ENCODE measurements around the gene TEAD1. TPM values are rescaled to one million over a fixed set of nuclear protein-coding genes. Genes with fewer than 3 reads are reported as not detected.

The TEAD1 gene
- total and polyA plus RNA-seq, 2 donors: 80.7 to 136 TPM

DNA sequence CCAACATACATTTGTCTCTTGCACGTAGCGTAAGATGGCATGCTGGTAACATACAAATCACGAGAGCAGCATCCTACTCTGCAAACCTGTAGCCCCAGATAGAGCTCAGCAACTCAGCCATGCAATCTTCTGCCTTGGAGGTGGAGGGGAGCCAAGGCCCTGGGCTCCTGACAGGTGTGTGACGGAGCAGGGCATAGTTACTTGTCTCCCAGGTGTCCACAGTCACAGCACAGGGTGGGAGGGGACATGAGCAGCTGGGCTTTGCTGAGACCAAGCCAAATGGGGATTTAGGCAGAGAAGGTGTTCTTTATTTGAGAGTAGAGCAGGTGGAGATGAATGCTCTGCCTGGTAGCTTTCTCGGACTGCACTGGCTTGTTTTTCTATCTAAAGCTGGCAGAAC, 111.7 kb downstream of the TEAD1 start:
- no peaks in the 10 kb centered on the region for H3K4me1 ChIP-seq (ENCODE audit: insufficient read depth)
- WGBS: 95% methylated on average over 5 of the region's 5 CpGs

DNA sequence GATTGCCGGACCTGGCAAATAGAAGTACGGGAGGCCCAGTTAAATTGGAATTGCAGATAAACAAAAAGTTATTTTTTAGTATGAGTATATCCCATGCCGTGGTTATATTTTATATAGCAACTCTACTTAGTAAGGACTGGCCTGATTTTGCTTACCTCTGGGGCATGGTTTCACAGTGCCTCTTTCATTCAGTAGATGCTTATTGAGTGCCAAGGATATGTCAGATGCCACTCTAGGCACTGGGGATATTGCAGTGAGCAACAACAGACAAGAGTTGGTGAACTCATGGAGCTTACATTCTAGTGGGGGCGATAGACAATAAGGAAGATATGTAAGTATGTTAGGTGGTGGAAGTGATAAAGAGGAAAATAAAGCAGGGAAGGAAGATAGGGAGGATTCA, 112.2 kb downstream of the TEAD1 start:
- 90% methylated on average over 4 of the region's 4 CpGs for WGBS
- H3K27ac ChIP-seq (ENCODE audit: low read depth): no peak overlapping the region
- DNase-seq (ENCODE audit: extremely low spot score): no peak
- H3K4me3 ChIP-seq (ENCODE audit: low read depth, low read length): no peak overlapping the region
- H3K36me3 ChIP-seq (ENCODE audit: insufficient read depth): no peaks in the 10 kb centered on the region
- H3K4me1 ChIP-seq (ENCODE audit: insufficient read depth): no peaks in the 10 kb centered on the region

More for the DNA sequence above, 111.7 kb downstream of the TEAD1 start:
- Histone ChIP-seq H3K27ac (ENCODE audit: low read depth) (no peak overlapping the region), H3K4me3 (ENCODE audit: low read depth, low read length) (no peak overlapping the region), H3K36me3 (ENCODE audit: insufficient read depth) (no peaks in the 10 kb centered on the region)
- no peak for DNase-seq (ENCODE audit: extremely low spot score)

DNA sequence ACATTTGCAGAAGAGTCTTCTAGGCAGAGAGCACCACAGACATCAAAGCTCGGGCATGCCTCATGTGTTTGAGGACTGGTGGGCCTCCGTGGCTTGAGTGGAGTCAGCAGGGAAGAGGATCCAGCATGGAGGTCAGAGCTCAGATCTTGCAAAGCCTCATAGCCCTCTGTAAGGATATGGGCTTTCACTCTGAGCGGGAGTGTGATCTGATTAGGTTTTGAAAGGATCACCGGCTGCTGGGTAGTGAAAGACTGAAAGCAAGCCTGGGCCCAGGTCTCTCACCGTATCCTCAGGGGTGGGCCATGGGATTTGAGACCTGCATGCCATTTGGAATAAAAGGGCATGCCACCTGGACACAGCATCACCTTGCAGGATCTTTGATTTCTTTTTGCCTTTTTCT, 112.7 kb downstream of the TEAD1 start:
- 93% methylated on average over 5 of the region's 5 CpGs for WGBS
- H3K4me1 ChIP-seq (ENCODE audit: insufficient read depth): no peaks in the 10 kb centered on the region
- no peak for DNase-seq (ENCODE audit: extremely low spot score)
- no peaks in the 10 kb centered on the region for H3K36me3 ChIP-seq (ENCODE audit: insufficient read depth)
- no peak overlapping the region for H3K4me3 ChIP-seq (ENCODE audit: low read depth, low read length)
- no peak overlapping the region for H3K27ac ChIP-seq (ENCODE audit: low read depth)

DNA sequence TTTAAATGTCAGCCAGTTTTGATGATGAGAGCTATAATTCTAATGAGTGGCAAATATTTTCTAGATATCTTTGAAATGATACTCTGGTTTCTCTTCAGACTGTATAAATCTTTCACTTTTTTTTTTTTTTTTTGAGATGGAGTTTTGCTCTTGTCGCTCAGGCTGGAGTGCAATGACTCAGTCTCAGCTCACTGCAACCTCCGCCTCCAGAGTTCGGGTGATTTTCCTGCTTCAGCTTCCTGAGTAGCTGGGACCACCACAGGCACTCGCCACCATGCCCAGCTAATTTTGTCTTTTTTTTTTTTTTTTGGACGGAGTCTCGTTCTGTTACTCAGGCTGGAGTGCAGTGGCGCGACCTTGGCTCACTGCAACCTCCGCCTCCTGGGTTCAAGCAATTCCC, 113.6 kb downstream of the TEAD1 start:
- WGBS: 76% methylated on average over 9 of the region's 9 CpGs
- DNase-seq (ENCODE audit: extremely low spot score): no peak
- H3K4me1 ChIP-seq (ENCODE audit: insufficient read depth): no peaks in the 10 kb centered on the region
- H3K4me3 ChIP-seq (ENCODE audit: low read depth, low read length): no peak overlapping the region
- H3K27ac ChIP-seq (ENCODE audit: low read depth): no peak overlapping the region
- no peaks in the 10 kb centered on the region for H3K36me3 ChIP-seq (ENCODE audit: insufficient read depth)

DNA sequence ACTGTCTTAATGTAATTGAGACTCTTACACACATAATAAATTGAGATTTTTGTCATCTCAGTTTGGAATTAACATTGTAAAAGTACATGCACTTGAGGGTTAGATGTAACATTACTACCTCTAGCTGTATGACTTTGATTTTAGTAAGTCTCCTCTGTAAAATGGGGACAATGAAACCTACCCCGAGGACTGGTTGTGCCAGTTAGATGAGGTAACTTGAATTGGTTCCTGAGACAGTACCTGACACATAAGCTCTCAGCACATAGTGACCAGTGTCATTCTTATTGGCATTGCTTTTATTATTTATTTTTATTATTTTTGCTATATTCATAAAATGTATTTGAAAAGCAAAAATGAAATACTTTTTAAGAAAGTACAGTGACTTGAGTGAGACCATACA, 114.8 kb downstream of the TEAD1 start:
- no peaks in the 10 kb centered on the region for H3K36me3 ChIP-seq (ENCODE audit: insufficient read depth)
- no peak overlapping the region for H3K4me3 ChIP-seq (ENCODE audit: low read depth, low read length)
- DNase-seq (ENCODE audit: extremely low spot score): no peak
- WGBS: 74% methylated on average over 1 of the region's 1 CpG
- H3K4me1 ChIP-seq (ENCODE audit: insufficient read depth): no peaks in the 10 kb centered on the region
- H3K27ac ChIP-seq (ENCODE audit: low read depth): no peak overlapping the region

DNA sequence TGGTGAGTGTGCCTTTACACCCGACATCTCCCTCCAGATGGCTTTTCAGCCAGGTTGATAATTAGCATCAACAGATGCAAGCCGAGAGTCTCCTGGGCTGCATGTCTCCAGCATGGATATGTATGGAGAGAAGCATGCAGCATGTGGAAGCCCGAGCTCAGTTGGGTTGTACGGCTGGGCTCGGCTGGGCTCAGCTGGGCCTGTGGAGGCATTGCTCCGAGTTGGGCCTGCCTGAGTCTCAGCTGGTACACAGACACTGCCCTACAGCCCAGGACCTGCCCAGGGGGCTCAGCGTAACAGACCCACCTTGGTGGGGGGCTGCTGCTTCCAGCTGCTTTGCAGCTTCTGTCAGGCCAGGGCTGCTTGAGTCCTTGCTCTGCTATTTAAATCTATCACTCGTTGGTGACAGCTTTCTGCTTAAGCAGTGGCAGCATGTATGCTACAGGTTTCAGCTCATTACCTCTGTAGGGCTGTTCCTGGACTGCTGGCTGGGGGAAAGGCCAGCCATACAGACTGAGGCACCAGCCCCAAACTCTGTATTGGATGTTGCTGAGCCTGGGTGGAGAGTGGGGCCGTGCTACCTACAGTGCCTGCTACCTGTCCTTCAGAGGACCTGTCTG, 115.5 kb downstream of the TEAD1 start:
- WGBS: 52% methylated on average over 9 of the region's 9 CpGs
- no peak overlapping the region for H3K27ac ChIP-seq (ENCODE audit: low read depth)

DNA sequence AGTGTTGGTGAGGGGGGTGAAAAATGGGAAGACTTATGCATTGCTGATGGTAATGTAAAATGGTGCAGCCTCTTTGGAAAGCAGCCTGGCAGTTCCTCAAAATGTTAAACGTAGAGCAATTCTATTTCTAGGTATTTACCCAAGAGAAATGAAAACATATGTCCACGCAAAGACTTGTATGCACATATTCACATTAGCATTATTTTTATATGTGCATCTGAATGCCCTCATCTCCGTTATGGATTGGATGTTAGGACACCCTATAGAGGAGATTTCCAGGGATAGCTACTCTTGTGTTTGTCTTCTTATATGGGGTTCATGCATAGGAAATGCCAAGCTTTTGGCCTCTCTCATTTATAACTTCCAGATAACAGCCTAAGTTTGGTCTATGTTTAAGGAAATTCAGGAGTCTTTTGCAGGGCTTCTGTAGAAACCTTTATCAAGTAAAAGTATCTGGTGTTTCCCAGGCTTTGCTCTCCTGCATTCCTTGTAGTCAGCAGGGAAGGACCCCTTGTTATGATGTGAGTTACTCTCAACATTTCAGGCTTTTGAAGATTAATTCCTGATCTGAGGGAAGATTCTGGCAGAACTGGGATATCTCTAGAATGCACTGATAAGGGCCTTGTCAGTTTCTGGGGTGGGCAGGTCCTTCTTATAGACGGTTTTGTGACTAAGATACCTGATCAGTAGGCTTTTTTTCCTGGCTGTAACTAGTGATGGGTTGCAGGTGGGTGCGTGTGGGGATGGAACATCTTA, 116.8 kb downstream of the TEAD1 start:
- H3K4me1 ChIP-seq (ENCODE audit: insufficient read depth): no peaks in the 10 kb centered on the region
- H3K27ac ChIP-seq (ENCODE audit: low read depth): no peak overlapping the region
- DNase-seq (ENCODE audit: extremely low spot score): no peak
- H3K36me3 ChIP-seq (ENCODE audit: insufficient read depth): no peaks in the 10 kb centered on the region
- 58% methylated on average over 5 of the region's 5 CpGs for WGBS
- H3K4me3 ChIP-seq (ENCODE audit: low read depth, low read length): no peak overlapping the region

More for the DNA sequence above, 115.5 kb downstream of the TEAD1 start:
- no peak for DNase-seq (ENCODE audit: extremely low spot score)
- no peak overlapping the region for H3K4me3 ChIP-seq (ENCODE audit: low read depth, low read length)
- H3K4me1 ChIP-seq (ENCODE audit: insufficient read depth): no peaks in the 10 kb centered on the region
- H3K36me3 ChIP-seq (ENCODE audit: insufficient read depth): no peaks in the 10 kb centered on the region

DNA sequence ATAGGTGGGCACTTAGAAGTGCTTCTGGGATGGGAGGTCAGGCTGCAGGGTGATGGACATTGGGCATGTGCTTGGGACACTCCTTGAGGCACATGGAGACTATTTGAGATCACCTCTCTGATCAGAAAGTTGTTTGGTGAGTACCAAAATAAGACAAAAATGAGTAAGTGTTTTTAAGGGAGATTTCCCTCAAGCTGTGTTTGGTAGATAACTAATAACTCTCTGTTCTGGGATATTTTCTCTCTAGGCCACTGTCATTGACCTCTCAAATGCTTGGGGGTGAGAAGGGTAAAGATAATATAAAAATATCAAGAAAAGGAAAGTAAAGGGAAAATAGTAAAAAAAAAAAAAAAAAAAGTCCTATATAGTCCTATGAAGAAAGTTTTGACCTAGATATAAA, 117.8 kb downstream of the TEAD1 start:
- H3K36me3 ChIP-seq (ENCODE audit: insufficient read depth): no peaks in the 10 kb centered on the region
- no peaks in the 10 kb centered on the region for H3K4me1 ChIP-seq (ENCODE audit: insufficient read depth)
- no peak for DNase-seq (ENCODE audit: extremely low spot score)
- H3K27ac ChIP-seq (ENCODE audit: low read depth): no peak overlapping the region
- H3K4me3 ChIP-seq (ENCODE audit: low read depth, low read length): no peak overlapping the region

DNA sequence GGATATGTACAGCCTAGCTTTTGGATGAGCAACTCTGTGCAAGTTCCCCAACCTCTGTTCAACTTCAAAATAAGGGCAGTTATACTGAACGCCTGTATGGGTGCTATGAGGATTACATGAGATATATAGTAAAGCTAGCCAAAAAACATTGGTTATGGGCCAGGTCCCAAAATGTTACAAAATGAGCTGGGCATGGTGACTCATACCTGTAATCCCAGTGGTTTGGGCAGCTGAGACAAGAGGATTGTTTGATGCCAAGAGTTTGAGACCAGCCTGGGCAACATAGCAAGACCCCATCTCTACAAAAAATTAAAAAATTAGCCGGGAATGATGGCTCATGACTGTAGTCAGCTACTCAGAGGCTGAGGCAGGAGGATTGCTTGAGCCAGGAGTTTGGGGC, 118.4 kb downstream of the TEAD1 start:
- DNase-seq (ENCODE audit: extremely low spot score): no peak
- Histone ChIP-seq H3K4me1 (ENCODE audit: insufficient read depth) (no peaks in the 10 kb centered on the region), H3K4me3 (ENCODE audit: low read depth, low read length) (no peak overlapping the region), H3K36me3 (ENCODE audit: insufficient read depth) (no peaks in the 10 kb centered on the region), H3K27ac (ENCODE audit: low read depth) (no peak overlapping the region)
- WGBS: 49% methylated on average over 2 of the region's 2 CpGs

DNA sequence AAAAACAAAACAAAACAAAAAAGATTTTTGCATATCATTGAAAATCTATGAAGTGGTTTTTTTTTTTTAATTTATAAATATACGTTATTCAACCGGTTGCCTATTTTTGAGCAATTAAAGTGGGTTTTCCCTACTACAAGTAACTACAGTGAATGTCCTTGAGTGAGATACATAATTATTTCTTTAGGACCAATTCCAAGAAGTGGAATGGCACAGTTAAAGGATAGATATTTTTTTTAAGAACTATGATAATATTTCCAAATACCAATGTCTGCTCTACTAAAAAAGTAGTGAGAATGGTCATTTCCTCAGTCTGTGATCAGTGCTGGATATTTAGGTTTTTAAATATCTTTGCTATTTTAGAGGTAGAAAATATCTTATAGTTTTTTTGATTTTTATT, 118.8 kb downstream of the TEAD1 start:
- no peak for DNase-seq (ENCODE audit: extremely low spot score)
- Histone ChIP-seq H3K4me3 (ENCODE audit: low read depth, low read length) (no peak overlapping the region), H3K27ac (ENCODE audit: low read depth) (no peak overlapping the region), H3K4me1 (ENCODE audit: insufficient read depth) (no peaks in the 10 kb centered on the region), H3K36me3 (ENCODE audit: insufficient read depth) (no peaks in the 10 kb centered on the region)
- WGBS: 94% methylated on average over 2 of the region's 2 CpGs

DNA sequence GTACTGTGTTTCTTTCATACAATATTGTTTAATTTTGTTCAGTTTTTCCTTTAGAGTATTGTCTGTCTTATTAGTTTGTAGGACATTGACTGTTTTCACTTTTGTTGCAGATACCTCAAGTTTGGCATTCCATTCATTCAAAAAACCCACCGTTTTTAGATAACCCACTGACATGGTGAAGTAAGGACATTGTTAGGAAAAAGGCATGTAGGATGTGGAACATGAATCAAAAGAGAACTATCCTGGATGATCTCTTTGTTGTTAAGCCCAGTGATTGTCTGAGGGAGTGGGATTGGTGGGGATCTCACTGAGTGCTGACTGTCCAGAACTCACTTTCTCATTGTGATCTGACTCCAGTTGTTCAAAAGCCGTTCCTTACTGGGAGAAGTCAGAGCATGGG, 119.3 kb downstream of the TEAD1 start:
- WGBS: 65% methylated on average over 2 of the region's 2 CpGs
- no peak for DNase-seq (ENCODE audit: extremely low spot score)
- Histone ChIP-seq H3K4me3 (ENCODE audit: low read depth, low read length) (no peak overlapping the region), H3K27ac (ENCODE audit: low read depth) (no peak overlapping the region), H3K4me1 (ENCODE audit: insufficient read depth) (no peaks in the 10 kb centered on the region), H3K36me3 (ENCODE audit: insufficient read depth) (no peaks in the 10 kb centered on the region)

DNA sequence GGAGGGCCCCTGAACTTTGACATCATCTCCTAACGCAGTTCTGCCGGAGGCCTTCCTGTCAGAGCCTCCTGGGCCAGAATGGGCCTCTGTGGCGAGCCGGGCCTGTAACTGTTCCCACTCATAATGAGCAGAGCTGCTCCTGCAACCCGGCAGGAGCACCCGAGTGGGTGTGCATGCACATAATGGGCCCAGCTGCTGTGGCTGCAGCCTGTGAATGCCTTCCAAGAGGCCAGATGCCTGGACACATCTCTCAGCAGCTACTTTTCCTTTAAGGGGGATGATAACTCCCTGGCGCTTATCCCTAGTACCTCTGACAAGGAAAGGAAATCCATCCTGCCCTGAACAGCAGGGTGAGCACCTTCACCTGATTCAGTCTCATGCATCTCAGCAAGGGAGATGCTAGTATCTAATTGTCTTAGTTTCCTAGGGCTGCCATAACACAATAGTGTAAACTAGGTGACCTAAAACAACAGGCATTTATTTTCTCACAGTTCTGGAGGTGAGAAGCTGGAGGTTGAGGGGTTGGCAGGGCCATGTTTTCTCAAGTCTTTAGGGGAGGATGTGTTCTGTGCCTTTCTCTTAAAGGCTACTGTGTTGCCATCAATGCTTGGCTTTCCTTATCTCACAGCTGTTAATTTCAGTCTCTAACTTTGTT, 120.5 kb downstream of the TEAD1 start:
- H3K36me3 ChIP-seq (ENCODE audit: insufficient read depth): no peaks in the 10 kb centered on the region
- H3K27ac ChIP-seq (ENCODE audit: low read depth): no peak overlapping the region
- H3K4me1 ChIP-seq (ENCODE audit: insufficient read depth): no peaks in the 10 kb centered on the region
- H3K4me3 ChIP-seq (ENCODE audit: low read depth, low read length): no peak overlapping the region
- 43% methylated on average over 7 of the region's 7 CpGs for WGBS
- DNase-seq (ENCODE audit: extremely low spot score): no peak

DNA sequence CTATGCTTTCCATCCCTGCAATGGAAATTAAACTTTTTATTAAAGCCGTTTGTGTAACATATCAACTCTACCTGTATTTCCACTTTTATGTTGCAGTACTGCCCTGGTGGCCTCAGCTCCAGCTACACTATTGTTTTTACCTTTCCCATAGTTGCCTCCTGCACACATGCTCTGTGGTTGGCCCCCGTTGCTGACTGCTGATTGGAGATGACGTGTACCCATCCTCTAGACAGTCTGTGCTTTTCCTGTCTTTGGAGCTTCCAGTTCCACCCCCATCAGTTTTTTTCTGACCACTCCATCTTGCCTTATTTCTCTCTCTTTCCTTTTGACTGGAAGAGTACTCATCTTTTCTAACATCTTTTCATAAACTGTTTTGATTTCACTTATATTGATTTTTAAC, 123.8 kb downstream of the TEAD1 start:
- Histone ChIP-seq H3K36me3 (ENCODE audit: insufficient read depth) (no peaks in the 10 kb centered on the region), H3K4me3 (ENCODE audit: low read depth, low read length) (no peak overlapping the region), H3K27ac (ENCODE audit: low read depth) (no peak overlapping the region), H3K4me1 (ENCODE audit: insufficient read depth) (no peaks in the 10 kb centered on the region)
- DNase-seq (ENCODE audit: extremely low spot score): no peak
- 87% methylated on average over 3 of the region's 3 CpGs for WGBS

DNA sequence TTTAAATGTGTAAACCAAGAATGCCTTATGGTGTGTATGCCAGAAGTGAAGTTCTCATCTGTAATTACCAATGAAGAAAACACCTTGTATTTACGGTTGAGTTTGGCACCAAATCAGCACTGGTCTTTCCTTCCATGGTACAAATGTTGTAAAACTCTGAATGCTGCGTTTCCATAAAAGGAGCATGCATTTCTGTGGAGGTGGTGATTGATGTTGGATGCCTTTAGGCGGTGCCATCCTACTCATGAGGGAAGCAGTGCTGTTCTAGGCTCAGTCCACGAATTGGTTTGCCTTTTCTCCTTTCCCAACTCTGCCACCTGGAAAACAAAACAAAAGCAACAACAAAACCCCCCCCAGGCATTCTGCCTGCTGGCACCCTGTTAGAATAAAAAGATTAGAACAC, 124.4 kb downstream of the TEAD1 start:
- Histone ChIP-seq H3K36me3 (ENCODE audit: insufficient read depth) (no peaks in the 10 kb centered on the region), H3K4me1 (ENCODE audit: insufficient read depth) (no peaks in the 10 kb centered on the region), H3K4me3 (ENCODE audit: low read depth, low read length) (no peak overlapping the region), H3K27ac (ENCODE audit: low read depth) (no peak overlapping the region)
- 45% methylated on average over 4 of the region's 4 CpGs for WGBS
- no peak for DNase-seq (ENCODE audit: extremely low spot score)
